HCT116 (cell line): ENCODE results near the gene CTBP2. TPM values are rescaled to one million over a fixed set of nuclear protein-coding genes. Genes with fewer than 3 reads are reported as not detected.

ENCODE experiments used
- ATAC-seq: fragments of 200-7000 bp; cut with Tn5 transposase; 2 replicates; pipeline ENCODE4 v1.9.1; 2020; ENCODE audit warnings: mild to moderate bottlenecking, moderate library complexity
- BruUV-seq: library from RNA; stranded (reverse); fragments of 400-500 nt; replicated peaks from 2 replicates; lab custom pipeline; 2021; lab: Mats Ljungman, UMichigan
- CTCF ChIA-PET: fragments of 300-600 bp; sonication (Branson Sonifier 250); formaldehyde crosslinking; loops from one replicate; lab custom pipeline; 2021; ENCODE audit warnings: antibody characterized with exemption; lab: Charles Lee
- POLR2A ChIA-PET: fragments of 300-600, 350-600 bp; sonication (Branson Sonifier 250); formaldehyde crosslinking; loops from one replicate; lab custom pipeline; 2021; ENCODE audit warnings: antibody characterized with exemption; lab: Charles Lee
- RAD21 ChIA-PET, 2 experiments: fragments of 300-600 bp; sonication (Branson Sonifier 250); formaldehyde crosslinking; loops; one replicate each; lab custom pipeline; 2023; ENCODE audit warnings: low total read pairs in 2 of 2; ENCODE audit not compliant: uncharacterized antibody in 2 of 2, unreplicated experiment in 2 of 2, low non-redundant PET in 1 of 2; lab: Charles Lee
- DNase-seq: peaks from one replicate; pipeline ENCODE4 v3.0.0-alpha.2; 2010; ENCODE audit warnings: low read depth, low spot score
- H2AFZ ChIP-seq: fragments of 200-600 bp; shearing (Covaris generic), sonication (generic); 2 replicates; pipeline ENCODE4 v1.6.1; 2017; ENCODE audit warnings: low read depth, mixed run types, mixed read lengths, antibody characterized with exemption, low read length; ENCODE audit not compliant: poor library complexity, severe bottlenecking
- H3K27ac ChIP-seq: 2 replicates; pipeline ENCODE4 v1.5.1; 2012; ENCODE audit warnings: low read depth, low read length
- H3K27me3 ChIP-seq: fragments of 200-600 bp; sonication (generic); 2 replicates; pipeline ENCODE4 v1.6.1; 2016; ENCODE audit warnings: mixed run types, low read length, mixed read lengths; ENCODE audit not compliant: insufficient read depth
- H3K36me3 ChIP-seq, 2 experiments: fragments of 200-500 bp in 1 of 2; fragments of 200-600 bp in 1 of 2; sonication (Bioruptor generic) in 1 of 2; sonication (generic) in 1 of 2; 2 replicates each; pipeline versions ENCODE4 v1.5.1 to v1.6.1; 2014 to 2016; ENCODE audit warnings: low read length in 2 of 2, inconsistent platforms in 1 of 2, mixed read lengths in 1 of 2, mixed run types in 1 of 2; ENCODE audit not compliant: insufficient read depth in 2 of 2, control insufficient read depth in 1 of 2
- H3K4me1 ChIP-seq, 2 experiments: fragments of 200-600 bp in 1 of 2; sonication (generic) in 1 of 2; 2 replicates each; pipeline versions ENCODE4 v1.5.1 to v1.6.1; 2012 to 2017; ENCODE audit warnings: low read length in 2 of 2, inconsistent platforms in 1 of 2, mild to moderate bottlenecking in 1 of 2, mixed read lengths in 1 of 2, mixed run types in 1 of 2, moderate library complexity in 1 of 2; ENCODE audit not compliant: insufficient read depth in 2 of 2, control insufficient read depth in 1 of 2
- H3K4me2 ChIP-seq: fragments of 200-600 bp; sonication (generic); 2 replicates; pipeline ENCODE4 v1.6.1; 2017; ENCODE audit warnings: mixed run types, low read length, mixed read lengths
- H3K4me3 ChIP-seq, 2 experiments: fragments of 200-600 bp in 1 of 2; sonication (generic) in 1 of 2; replicated peaks in 1 of 2; 2 replicates each; pipeline ENCODE4 v1.5.1; 2011 to 2016; ENCODE audit warnings: low read length in 2 of 2, control low read depth in 1 of 2, low read depth in 1 of 2, mild to moderate bottlenecking in 1 of 2, mixed read lengths in 1 of 2, mixed run types in 1 of 2
- H3K79me2 ChIP-seq: fragments of 200-600 bp; sonication (generic); 2 replicates; pipeline ENCODE4 v1.6.1; 2017; ENCODE audit warnings: mild to moderate bottlenecking, mixed run types, low read length, moderate library complexity, mixed read lengths; ENCODE audit not compliant: insufficient read depth
- H3K9ac ChIP-seq: fragments of 200-600 bp; sonication (generic); 2 replicates; pipeline ENCODE4 v1.6.1; 2016; ENCODE audit warnings: low read length, mixed read lengths
- H3K9me2 ChIP-seq: fragments of 200-600 bp; sonication (generic), shearing (Covaris generic); 2 replicates; pipeline ENCODE4 v1.6.1; 2017; ENCODE audit warnings: mixed run types, mild to moderate bottlenecking, moderate library complexity; ENCODE audit not compliant: insufficient read depth
- H3K9me3 ChIP-seq, 2 experiments: fragments of 200-500 bp in 1 of 2; fragments of 200-600 bp in 1 of 2; sonication (Bioruptor generic) in 1 of 2; sonication (generic) in 1 of 2; 2 replicates each; pipeline ENCODE4 v1.6.1; 2014 to 2017; ENCODE audit warnings: low read length in 2 of 2, mixed read lengths in 2 of 2, inconsistent platforms in 1 of 2, low read depth in 1 of 2, mild to moderate bottlenecking in 1 of 2, mixed run types in 1 of 2, moderate library complexity in 1 of 2; ENCODE audit not compliant: control insufficient read depth in 1 of 2, insufficient read depth in 1 of 2
- H4K20me1 ChIP-seq: fragments of 200-600 bp; sonication (generic), shearing (Covaris generic); 2 replicates; pipeline ENCODE4 v1.6.1; 2017; ENCODE audit warnings: mixed run types, mild to moderate bottlenecking, moderate library complexity; ENCODE audit not compliant: insufficient read depth
- CBX3 ChIP-seq: IDR thresholded peaks from 2 replicates; pipeline ENCODE4 v1.6.1; 2012; ENCODE audit warnings: low read depth
- CEBPB ChIP-seq: IDR thresholded peaks from 2 replicates; pipeline ENCODE4 v1.6.1; 2012; ENCODE audit warnings: low read depth
- EGR1 ChIP-seq: IDR thresholded peaks from 2 replicates; pipeline ENCODE4 v1.6.1; 2012; ENCODE audit warnings: low read depth
- EZH2 ChIP-seq: fragments of 200-600 bp; sonication (generic); IDR thresholded peaks from 2 replicates; pipeline ENCODE4 v1.6.1; 2017; ENCODE audit warnings: antibody characterized with exemption, mixed run types
- FOSL1 ChIP-seq: IDR thresholded peaks from 2 replicates; pipeline ENCODE4 v1.6.1; 2012; ENCODE audit warnings: low read depth
- JUND ChIP-seq: IDR thresholded peaks from 2 replicates; pipeline ENCODE4 v1.6.1; 2012
- POLR2AphosphoS5 ChIP-seq: IDR thresholded peaks from 2 replicates; pipeline ENCODE4 v1.6.1; 2011; ENCODE audit warnings: mild to moderate bottlenecking, low read depth, low read length, moderate library complexity
- RAD21 ChIP-seq: IDR thresholded peaks from 2 replicates; pipeline ENCODE4 v1.6.1; 2012; ENCODE audit warnings: low read depth, mild to moderate bottlenecking
- SIN3A ChIP-seq: IDR thresholded peaks from 2 replicates; pipeline ENCODE4 v1.6.1; 2012; ENCODE audit warnings: low read depth
- SP1 ChIP-seq: IDR thresholded peaks from 2 replicates; pipeline ENCODE4 v1.6.1; 2012; ENCODE audit warnings: low read depth
- SRF ChIP-seq: IDR thresholded peaks from 2 replicates; pipeline ENCODE4 v1.6.1; 2012; ENCODE audit warnings: low read depth
- YY1 ChIP-seq: IDR thresholded peaks from 2 replicates; pipeline ENCODE4 v1.6.1; 2011; ENCODE audit warnings: low read length, low read depth, moderate library complexity, mild to moderate bottlenecking; ENCODE audit not compliant: insufficient replicate concordance; ENCODE audit errors: extremely low read depth
- ZFX ChIP-seq: fragments of 450-650 bp; IDR thresholded peaks from 2 replicates; pipeline ENCODE4 v1.6.1; 2017
- intact Hi-C: fragments of 100-400 bp; cut with micrococcal nuclease; formaldehyde crosslinking; loops from 2 replicates; pipeline ENCODE4 v1.10.0; 2022
- total RNA-seq: library from RNA; stranded (reverse); gene quantifications from one replicate; pipeline ENCODE4 v1.2.1, GENCODE V29; 2021; ENCODE audit not compliant: unreplicated experiment
- TF ChIP-seq, protein P1 (sequence below): IDR thresholded peaks from 2 replicates; pipeline ENCODE4 v1.6.1; 2012
- TF ChIP-seq, protein P2 (sequence below), 3 experiments: fragments of 200-600 bp in 1 of 3; sonication (generic) in 1 of 3; IDR thresholded peaks in 2 of 3; conservative IDR thresholded peaks in 1 of 3; 2 replicates each; pipeline ENCODE4 v1.5.1; 2012 to 2017; ENCODE audit warnings: low read depth in 2 of 3, low read length in 2 of 3, antibody characterized with exemption in 1 of 3, borderline replicate concordance in 1 of 3, control low read depth in 1 of 3, mild to moderate bottlenecking in 1 of 3, mixed read lengths in 1 of 3, mixed run types in 1 of 3, moderate library complexity in 1 of 3; ENCODE audit not compliant: insufficient read depth in 1 of 3
- TF ChIP-seq, protein P3 (sequence below): IDR thresholded peaks from 2 replicates; pipeline ENCODE4 v1.6.1; 2012; ENCODE audit warnings: low read depth

CTBP2 gene
- total RNA-seq, 1 experiment from 2014 or later = 144 TPM

DNA sequence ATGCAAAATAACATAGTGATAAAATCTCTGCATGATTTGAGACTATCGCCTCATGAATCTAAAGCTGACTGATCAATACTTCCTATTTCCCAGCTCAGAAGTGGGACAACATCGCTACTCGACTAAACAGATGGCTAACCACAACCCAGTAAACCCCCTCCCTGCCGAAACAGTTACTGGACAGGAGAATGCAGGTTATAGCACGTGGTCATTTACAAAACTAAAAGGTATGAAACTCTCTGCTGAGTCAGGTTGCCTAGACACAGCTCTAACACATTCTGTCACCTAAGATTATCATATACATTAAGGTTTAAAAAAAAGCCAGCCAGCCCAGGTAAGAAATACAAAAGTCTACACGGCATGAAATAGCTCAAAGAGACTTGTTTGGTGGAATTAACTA, 64.0 kb downstream of the CTBP2 start (continued):
- TF ChIP-seq RAD21 (no peak), JUND (no peak), ZFX (no peak), CEBPB (no peak), POLR2AphosphoS5 (no peak), CBX3 (no peak), SIN3A (no peak), EZH2 (no peak), SRF (no peak)
- TF ChIP-seq, protein P1, sequence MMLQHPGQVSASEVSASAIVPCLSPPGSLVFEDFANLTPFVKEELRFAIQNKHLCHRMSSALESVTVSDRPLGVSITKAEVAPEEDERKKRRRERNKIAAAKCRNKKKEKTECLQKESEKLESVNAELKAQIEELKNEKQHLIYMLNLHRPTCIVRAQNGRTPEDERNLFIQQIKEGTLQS = no peak

DNA sequence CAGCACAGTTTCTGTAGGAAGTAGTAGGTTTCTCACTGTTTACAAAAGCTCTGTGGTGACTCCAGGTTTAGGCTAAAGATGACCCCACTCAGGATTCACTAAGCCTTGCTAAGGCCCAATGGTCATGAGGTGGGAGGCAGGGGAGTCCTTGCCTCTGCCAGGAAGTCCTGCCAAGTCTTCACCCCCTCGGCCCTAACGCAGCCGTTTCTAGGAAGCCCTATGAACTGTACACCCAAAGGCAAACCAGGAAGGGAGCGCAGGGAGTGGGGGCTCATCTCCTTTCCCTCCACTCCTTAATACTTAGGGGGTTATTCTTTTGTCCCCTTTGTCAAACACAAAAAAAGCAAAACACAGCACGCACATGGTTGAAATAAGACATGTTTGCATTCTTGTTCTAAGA, 64.6 kb downstream of the CTBP2 start:
- Histone ChIP-seq H3K36me3 (no peaks in the 10 kb centered on the region), H3K27me3 (no peaks in the 10 kb centered on the region), H3K9me2 (no peaks in the 10 kb centered on the region), H3K4me3 (no peak overlapping the region), H3K9me3 (no peaks in the 10 kb centered on the region), H3K27ac (no peak overlapping the region), H4K20me1 (peaks cover 10% of the 10 kb centered on the region; the same call in 1 of the 2 replicates), H3K4me2 (no peak overlapping the region), H3K4me1 (peaks cover 0 to 16% of the 10 kb centered on the region in 2 experiments; a peak in 1 of 4 replicates), H2AFZ (no peak overlapping the region), H3K9ac (no peak overlapping the region), H3K79me2 (peaks cover 97% of the 10 kb centered on the region)
- ATAC-seq (no peak), DNase-seq (no peak)
- RAD21 ChIA-PET = no interaction called here
- TF ChIP-seq CEBPB (no peak), SP1 (no peak), POLR2AphosphoS5 (no peak), SIN3A (no peak), EGR1 (no peak), JUND (no peak), CBX3 (no peak), YY1 (no peak), RAD21 (no peak), FOSL1 (no peak)
- TF ChIP-seq, protein P1 = no peak
- TF ChIP-seq, protein P2, sequence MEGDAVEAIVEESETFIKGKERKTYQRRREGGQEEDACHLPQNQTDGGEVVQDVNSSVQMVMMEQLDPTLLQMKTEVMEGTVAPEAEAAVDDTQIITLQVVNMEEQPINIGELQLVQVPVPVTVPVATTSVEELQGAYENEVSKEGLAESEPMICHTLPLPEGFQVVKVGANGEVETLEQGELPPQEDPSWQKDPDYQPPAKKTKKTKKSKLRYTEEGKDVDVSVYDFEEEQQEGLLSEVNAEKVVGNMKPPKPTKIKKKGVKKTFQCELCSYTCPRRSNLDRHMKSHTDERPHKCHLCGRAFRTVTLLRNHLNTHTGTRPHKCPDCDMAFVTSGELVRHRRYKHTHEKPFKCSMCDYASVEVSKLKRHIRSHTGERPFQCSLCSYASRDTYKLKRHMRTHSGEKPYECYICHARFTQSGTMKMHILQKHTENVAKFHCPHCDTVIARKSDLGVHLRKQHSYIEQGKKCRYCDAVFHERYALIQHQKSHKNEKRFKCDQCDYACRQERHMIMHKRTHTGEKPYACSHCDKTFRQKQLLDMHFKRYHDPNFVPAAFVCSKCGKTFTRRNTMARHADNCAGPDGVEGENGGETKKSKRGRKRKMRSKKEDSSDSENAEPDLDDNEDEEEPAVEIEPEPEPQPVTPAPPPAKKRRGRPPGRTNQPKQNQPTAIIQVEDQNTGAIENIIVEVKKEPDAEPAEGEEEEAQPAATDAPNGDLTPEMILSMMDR (IDR thresholded peaks at IDR 0.05 in 2 of 3, conservative IDR thresholded peaks at IDR 0.05 in 1 of 3; ENCODE audit: borderline replicate concordance in 1 of 3, insufficient read depth in 1 of 3, low read depth in 2 of 3, low read length in 2 of 3) = no peak
- TF ChIP-seq, protein P3, sequence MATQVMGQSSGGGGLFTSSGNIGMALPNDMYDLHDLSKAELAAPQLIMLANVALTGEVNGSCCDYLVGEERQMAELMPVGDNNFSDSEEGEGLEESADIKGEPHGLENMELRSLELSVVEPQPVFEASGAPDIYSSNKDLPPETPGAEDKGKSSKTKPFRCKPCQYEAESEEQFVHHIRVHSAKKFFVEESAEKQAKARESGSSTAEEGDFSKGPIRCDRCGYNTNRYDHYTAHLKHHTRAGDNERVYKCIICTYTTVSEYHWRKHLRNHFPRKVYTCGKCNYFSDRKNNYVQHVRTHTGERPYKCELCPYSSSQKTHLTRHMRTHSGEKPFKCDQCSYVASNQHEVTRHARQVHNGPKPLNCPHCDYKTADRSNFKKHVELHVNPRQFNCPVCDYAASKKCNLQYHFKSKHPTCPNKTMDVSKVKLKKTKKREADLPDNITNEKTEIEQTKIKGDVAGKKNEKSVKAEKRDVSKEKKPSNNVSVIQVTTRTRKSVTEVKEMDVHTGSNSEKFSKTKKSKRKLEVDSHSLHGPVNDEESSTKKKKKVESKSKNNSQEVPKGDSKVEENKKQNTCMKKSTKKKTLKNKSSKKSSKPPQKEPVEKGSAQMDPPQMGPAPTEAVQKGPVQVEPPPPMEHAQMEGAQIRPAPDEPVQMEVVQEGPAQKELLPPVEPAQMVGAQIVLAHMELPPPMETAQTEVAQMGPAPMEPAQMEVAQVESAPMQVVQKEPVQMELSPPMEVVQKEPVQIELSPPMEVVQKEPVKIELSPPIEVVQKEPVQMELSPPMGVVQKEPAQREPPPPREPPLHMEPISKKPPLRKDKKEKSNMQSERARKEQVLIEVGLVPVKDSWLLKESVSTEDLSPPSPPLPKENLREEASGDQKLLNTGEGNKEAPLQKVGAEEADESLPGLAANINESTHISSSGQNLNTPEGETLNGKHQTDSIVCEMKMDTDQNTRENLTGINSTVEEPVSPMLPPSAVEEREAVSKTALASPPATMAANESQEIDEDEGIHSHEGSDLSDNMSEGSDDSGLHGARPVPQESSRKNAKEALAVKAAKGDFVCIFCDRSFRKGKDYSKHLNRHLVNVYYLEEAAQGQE = no peak
- POLR2A ChIA-PET = no interaction called here
- intact Hi-C loops = no loop called here
- CTCF ChIA-PET = no interaction called here
- BruUV-seq = no TSS peak
